Raji (cell line): ENCODE results near the gene VPS39.

Experiments used
- POLR2A ChIP-seq: IDR thresholded peaks from 2 replicates; pipeline ENCODE4 v1.6.1; 2011; ENCODE audit warnings: low read depth, low read length, control low read depth; ENCODE audit not compliant: insufficient read depth

VPS39 gene

DNA sequence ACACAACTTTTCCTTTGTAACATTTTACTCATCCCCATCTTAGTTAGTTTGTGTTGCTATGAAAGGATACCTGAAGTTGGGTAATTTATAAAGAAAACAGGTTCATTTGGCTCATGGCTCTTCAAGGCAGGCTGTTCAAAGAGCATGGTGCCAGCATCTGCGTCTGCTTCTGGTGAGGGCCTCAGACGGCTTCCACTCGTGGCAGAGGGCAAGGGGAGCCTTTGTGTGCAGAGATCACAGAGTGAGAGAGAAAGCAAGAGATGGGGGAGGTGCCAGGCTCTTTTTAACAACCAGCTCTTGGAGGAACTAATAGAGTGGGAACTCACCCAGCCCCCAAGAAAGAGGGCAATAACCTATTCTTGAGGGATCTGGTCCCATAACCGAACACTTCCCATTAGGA lies 74.7 kb downstream of the VPS39 start:
- no peak for TF ChIP-seq POLR2A

DNA sequence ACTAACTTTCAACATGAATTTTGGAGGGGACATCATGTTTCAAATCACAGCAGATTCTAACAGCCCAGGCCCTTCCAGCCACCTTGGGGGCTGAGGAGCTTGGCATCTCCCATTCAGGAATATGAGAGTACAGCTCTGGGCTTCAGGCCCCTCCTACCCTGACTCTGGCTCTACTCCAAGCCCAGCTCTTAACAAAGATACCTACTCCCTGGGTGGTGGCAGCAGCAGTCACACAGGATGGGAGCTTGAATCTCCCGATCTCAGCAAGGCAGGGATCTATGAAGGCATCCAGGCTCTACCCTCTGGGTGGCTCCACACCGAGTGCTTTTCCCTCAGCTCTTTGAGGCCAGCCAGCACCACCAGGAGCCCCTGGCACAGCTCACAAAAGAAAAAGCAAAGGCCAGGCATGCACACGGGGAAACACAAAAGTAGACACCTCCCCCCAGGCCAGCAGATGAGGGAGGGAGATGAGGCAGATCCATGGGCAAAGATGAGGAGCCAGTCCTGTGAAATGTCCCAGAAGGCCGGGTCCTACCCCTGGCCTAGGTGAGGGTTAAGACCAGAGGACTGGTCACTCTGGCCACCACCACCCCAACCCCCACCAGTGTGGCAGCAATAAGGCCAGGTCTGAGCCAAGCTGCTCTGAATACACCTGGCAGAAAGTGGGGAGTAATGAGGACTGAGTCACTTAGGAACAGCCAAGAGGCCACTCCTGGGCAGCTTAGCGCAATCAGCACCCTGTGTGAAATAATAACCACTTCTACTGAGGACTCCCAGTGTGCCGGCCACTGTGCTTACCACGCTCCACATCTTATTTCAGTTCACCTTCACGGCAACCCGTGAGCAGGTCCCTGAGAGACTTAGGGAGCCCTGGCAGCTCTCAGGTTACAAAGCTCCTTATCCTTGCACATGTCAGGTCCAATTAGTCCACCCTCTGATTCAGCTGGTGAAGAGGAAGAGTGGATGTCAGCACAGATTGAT lies 76.0 kb downstream of the VPS39 start:
- no peak for TF ChIP-seq POLR2A

DNA sequence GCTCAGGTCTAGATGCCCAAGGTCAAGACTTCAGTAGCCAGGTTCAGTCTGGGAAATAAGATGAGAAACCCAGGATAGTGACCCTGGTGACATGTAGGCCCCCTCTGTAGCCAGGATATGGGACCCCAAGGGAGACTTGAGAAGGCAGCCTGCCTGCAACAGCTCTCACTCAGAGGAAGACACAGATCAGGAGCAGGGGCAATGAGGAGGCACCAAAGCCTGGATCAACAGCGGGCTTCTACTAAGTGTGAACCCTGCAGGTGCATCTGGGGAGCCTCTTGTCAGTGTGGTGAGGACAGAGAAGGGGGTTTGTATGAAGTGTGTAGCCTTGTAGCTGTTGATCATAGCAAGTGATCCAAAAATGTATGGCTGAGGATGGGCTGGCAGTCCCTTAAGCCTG lies 77.1 kb downstream of the VPS39 start:
- TF ChIP-seq POLR2A = no peak

DNA sequence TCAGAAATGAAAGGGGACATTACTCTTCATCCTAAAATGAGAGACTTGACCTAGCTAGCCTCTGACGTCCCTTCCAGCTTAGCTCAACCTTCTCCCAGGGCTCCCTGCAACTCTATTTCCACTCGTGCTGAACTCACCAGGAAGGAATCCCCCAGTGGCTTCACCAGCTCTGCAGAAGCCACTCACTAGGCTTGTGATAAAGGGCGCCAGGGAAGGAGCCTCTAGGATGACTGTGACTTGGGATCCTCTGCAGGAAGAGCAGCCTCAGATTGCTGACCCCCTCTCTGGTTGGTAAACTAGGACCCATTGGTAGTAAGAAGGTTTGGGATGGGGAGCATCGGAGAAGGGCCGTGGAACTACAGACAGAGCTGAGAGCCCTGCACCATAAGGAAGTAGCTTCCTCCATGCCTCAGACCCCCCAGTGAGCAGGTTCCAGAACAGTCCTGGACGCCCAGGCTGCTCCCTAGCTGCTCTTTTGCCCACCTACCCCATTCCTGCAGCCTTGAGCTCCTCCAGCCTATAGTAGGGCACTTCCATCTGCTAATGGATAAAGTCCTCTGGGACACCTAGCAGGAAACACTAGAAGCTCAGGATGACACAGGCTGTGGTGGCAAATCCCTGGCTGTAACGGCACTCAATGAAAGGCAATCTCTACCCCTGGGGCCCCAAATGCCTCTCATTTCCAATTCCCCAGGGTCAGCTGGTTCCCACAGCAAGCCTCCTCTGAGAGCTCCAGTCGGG lies 77.7 kb downstream of the VPS39 start:
- no peak for TF ChIP-seq POLR2A

DNA sequence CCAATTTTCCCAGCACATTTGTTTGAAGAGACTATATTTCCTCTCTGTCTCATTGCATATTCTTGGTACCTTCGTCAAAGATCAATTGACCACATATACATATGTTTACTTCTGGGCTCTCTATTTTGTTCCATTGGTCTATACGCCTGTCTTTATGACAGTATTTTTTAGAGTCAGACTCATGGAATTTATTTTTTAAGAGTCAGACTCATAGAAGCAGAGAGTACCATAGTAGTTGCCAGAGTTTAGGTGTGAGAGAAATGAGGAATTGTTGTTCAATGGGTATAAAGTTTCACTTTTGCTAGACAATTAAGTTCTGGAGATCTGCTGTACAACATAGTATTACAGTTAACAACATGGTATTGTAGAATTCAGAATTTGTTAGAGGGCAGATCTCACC lies 78.7 kb downstream of the VPS39 start:
- no peak for TF ChIP-seq POLR2A

DNA sequence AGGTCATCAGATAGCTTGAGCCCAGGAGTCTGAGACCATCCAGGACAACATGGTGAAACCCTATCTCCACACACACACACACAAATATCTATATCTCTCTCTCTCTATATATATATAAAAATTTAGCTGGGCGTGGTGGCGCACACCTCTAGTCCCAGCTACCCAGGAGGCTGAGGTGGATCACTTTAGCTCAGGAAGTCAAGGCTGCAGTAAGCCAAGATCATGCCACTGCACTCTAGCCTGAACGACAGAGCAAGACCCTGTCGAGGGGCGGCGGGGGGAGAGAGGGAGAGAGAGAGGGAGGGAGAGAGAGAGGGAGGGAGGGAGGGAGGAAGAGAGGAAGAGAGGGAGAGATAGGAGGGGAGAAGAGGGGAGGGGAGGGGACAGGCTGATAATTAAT lies 79.6 kb downstream of the VPS39 start:
- TF ChIP-seq POLR2A = no peak

DNA sequence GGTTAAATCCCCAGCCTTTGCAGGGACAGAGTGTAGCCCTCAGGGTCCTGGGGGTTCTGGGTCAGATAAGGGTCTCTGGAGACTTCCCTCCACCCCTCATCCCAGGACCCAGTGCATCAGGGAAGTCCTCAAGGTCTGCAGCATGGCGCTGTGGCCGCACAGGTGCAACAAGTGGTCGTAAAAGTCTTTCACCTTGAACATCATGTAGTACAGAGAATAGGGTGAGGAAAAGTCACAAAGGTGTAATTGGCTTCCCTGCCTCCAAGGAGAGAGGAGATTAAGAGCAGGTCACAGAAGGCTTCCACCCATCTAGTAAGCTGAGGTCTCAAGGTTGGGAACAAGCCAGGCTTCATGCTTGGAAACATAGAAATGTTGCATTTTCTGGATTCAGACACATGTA lies 84.6 kb downstream of the VPS39 start:
- TF ChIP-seq POLR2A = no peak

DNA sequence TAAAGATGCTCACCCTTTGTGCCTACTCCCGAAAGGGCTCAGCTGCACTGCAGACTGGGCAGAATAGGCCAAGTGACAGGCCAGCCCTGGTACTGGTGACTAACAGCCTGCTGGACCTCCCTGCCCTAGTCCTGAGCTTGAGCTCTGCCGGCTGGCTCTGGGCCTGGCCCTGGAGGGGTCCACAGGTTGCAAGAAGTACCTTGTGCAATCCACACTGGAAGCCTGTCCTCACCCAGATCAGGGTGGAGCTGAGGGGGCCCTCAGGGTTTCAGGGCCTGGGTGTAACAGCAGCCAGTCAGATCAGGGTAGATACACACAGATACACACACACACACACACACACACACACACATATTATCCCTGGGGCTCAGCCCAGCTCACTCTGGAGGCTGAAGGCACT lies 86.4 kb downstream of the VPS39 start:
- no peak for TF ChIP-seq POLR2A

DNA sequence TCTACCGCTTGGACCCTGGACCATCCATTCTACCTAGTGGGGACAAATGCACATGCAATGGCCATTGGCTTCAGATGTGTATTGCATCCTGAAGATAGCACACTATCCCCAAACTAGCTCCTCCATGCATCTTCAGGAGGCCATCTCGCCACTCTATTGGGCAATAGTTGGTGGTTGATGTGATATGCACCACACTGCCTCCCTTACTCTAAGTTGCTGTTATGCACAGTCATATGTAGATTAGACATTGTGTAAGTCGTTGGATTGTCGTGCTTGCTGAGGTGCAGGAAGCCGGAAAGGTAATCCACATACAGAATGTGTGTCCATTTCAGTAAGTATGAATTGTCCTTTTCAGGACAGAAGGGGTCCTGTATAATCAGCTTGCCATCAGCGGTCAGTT lies 87.1 kb downstream of the VPS39 start:
- no peak for TF ChIP-seq POLR2A

DNA sequence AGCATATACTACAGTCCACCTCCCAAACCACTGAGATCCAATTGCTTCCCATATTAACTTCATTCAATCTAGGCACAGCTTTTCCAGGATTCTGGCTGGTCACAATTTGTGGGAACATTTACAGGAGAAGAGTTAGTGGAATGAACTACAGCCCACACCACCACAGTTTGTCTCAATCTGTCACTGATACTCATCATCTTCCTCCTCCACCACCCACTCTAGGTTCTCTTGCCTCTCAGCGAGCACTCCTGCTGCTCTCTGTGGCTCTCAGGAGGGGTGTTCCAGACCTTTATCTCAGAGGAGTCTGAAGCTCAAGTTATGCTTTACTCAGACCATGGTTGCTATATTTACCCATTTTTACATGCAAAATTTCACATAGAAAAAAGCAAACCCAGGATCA lies 87.8 kb downstream of the VPS39 start:
- no peak for TF ChIP-seq POLR2A

DNA sequence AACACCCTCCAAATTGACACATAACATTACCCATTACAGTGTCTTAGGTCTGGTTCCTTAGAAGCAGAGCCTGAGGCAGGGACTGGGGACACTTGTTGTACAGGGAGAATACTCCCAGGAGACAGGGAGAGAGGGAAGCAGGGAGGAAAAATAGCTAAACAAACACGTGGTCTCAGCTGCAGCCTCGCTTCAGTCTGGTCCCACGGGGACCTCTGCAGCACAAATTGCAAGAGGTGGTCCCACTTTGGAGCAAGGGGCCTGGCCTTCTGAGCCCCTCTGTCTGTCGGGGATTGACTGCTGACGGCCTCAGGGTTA lies 88.7 kb downstream of the VPS39 start:
- TF ChIP-seq POLR2A = no peak

DNA sequence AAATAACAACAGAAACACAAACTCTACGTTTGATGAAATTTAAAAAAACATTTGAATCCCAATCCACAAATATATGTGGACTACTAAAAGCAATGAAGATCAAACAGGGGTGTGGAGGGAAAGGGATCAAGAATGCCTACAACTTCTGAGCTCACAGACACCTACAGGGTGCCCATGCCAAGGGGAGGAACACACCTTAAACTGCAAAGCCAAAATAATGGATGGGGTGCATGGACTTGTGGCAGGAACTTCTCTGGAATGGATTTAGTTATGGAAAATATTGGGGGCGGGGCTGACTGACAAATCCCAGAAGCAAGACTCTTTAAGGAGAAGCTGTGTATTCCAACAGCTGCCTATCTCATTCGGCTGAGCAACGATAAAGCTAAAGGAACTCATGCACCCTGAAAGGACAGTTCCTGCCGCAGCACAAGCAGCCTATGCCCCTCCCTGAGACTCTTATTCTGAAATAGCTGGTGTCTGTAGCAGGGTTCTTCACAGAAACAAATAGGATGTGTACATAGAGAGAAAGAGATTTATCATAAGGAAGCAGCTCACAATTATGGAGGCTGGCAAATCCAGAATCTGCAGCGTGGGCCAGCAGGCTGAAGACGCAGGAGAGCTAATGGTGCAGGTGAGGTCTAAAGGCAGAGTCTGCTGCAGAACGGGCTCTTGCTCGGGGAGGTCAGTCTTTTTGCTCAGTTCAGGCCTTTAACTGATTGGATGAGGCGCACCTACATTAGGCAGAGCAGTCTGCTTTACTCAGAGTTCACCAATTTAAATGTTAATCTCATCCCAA lies 89.3 kb downstream of the VPS39 start:
- no peak for TF ChIP-seq POLR2A

DNA sequence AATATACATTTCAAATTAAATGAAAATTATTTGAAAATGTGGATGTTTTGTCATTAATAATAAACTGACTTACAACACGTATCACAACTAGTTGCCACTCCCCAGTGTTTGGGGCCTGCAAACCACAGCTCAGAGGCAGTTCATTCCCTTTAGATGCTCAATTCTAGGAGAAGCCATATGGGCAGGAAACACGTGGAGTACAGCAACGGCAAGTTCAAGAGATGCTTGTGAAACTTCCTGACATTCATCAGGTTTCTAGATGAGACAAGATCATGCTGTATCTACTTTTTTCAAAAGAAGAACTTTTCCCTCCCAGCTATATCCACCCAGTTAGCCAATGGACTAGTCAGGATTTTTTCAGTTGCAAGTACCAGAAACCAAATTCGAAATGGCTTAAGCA lies 96.2 kb downstream of the VPS39 start:
- TF ChIP-seq POLR2A = no peak

DNA sequence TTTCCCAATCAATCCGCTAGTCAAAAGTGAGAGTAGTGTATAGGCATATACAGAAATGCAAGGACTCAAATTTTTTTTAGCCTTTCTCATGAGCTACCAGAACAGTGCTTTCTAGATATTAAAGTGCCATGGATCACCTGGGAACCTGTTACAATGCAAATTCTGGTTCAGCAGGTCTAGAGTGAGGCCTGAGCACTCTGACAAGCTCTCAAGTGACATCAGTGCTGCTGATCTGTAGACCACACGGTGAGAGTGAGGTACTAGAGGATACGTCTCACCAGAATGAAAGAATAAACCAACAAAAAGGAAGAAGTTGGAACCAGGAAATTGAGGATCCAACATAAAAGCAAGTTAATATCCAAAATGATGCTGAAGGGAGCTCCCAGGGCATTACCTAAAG lies 97.7 kb downstream of the VPS39 start:
- no peak for TF ChIP-seq POLR2A

DNA sequence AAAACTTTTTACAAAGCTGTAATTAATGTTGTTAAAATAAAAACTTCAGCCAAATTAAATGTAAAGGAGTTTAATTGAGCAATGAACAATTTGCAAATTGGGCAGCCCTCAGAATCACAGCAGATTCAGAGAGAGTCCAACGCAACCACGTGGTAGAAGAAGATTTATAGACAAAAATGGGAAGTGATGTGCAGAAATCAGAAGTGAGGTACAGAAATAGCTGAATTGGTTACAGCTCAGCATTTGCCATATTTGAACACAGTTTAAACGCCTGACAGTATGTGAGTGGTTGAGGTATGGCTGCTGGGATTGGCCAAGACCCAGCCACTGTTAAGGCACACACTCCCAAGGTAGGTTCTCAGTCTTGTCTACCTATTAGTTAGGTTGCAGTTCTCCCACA lies 99.3 kb downstream of the VPS39 start:
- no peak for TF ChIP-seq POLR2A
